Activated CD4-positive, alpha-beta T cell treated with anti-CD3 and anti-CD28 coated beads for 36 hours (primary cell): ENCODE measurements around the gene OLFML2B. TPM values are rescaled to one million over a fixed set of nuclear protein-coding genes. Genes with fewer than 3 reads are reported as not detected.

ENCODE experiments used
- total RNA-seq, 2 experiments: library from RNA; stranded (reverse); gene quantifications; one replicate each; pipeline ENCODE4 v1.2.3, GENCODE V29; 2021

Gene OLFML2B
- total RNA-seq, 2 experiments from 2014 or later: 0.14 to 0.28 TPM

Other genes with a start within 250 kb of the OLFML2B start
- gene NOS1AP, start 45.8 kb upstream of the OLFML2B start, total RNA-seq: under 1 TPM; 0.34 to 0.35 TPM